Panc1 (cell line): ENCODE data around the gene FHIT. TPM values are rescaled to one million over a fixed set of nuclear protein-coding genes. Genes with fewer than 3 reads are reported as not detected.

Experiments used
- ATAC-seq: fragments of 200-7000 bp; cut with Tn5 transposase; 2 replicates; pipeline ENCODE4 v1.9.1; 2020; ENCODE audit warnings: mild to moderate bottlenecking, moderate library complexity
- BruUV-seq: library from RNA; stranded (reverse); fragments of 400-500 nt; replicated peaks from 2 replicates; lab custom pipeline; 2021; lab: Mats Ljungman, UMichigan
- CTCF ChIA-PET: fragments of 300-600 bp; sonication (Branson Sonifier 250); formaldehyde crosslinking; loops from one replicate; lab custom pipeline; 2022; ENCODE audit warnings: antibody characterized with exemption; lab: Charles Lee
- POLR2A ChIA-PET: fragments of 300-600 bp; sonication (Branson Sonifier 250); formaldehyde crosslinking; loops from one replicate; lab custom pipeline; 2022; ENCODE audit warnings: antibody characterized with exemption; lab: Charles Lee
- DNase-seq: peaks from one replicate; pipeline ENCODE4 v3.0.0-alpha.2; 2010; ENCODE audit warnings: low read depth, low spot score
- H3K27ac ChIP-seq: 2 replicates; pipeline ENCODE4 v1.5.1; 2011; ENCODE audit warnings: mild to moderate bottlenecking, low read length, inconsistent platforms
- H3K27me3 ChIP-seq: fragments of 200-500 bp; sonication (Bioruptor generic); 2 replicates; pipeline ENCODE4 v1.6.0; 2014; ENCODE audit warnings: low read length, inconsistent platforms; ENCODE audit not compliant: control insufficient read depth, insufficient read depth
- H3K36me3 ChIP-seq: fragments of 200-500 bp; sonication (Bioruptor generic); 2 replicates; pipeline ENCODE4 v1.5.1; 2014; ENCODE audit warnings: inconsistent platforms, mild to moderate bottlenecking, low read length, moderate library complexity; ENCODE audit not compliant: control insufficient read depth, insufficient read depth
- H3K4me1 ChIP-seq: 2 replicates; pipeline ENCODE4 v1.5.1; 2011; ENCODE audit warnings: inconsistent platforms, mild to moderate bottlenecking, low read length, moderate library complexity; ENCODE audit not compliant: control insufficient read depth, insufficient read depth
- H3K4me3 ChIP-seq, 2 experiments: 2 replicates each; pipeline ENCODE4 v1.5.1; 2011 to 2012; ENCODE audit warnings: low read depth in 2 of 2, low read length in 2 of 2, mild to moderate bottlenecking in 2 of 2, inconsistent platforms in 1 of 2, moderate library complexity in 1 of 2
- H3K9me3 ChIP-seq: fragments of 200-500 bp; sonication (Bioruptor generic); 2 replicates; pipeline ENCODE4 v1.5.1; 2014; ENCODE audit warnings: low read depth, mild to moderate bottlenecking, inconsistent platforms, low read length, moderate library complexity; ENCODE audit not compliant: control insufficient read depth, insufficient read depth
- POLR2AphosphoS5 ChIP-seq: IDR thresholded peaks from 2 replicates; pipeline ENCODE4 v1.6.1; 2012; ENCODE audit warnings: mild to moderate bottlenecking, low read depth, low read length, moderate library complexity
- SIN3A ChIP-seq: IDR thresholded peaks from 2 replicates; pipeline ENCODE4 v1.6.1; 2012; ENCODE audit warnings: low read depth, mild to moderate bottlenecking, low read length, moderate library complexity, borderline replicate concordance; ENCODE audit not compliant: insufficient read depth
- TCF7L2 ChIP-seq: IDR thresholded peaks from 2 replicates; pipeline ENCODE4 v1.6.1; 2011; ENCODE audit warnings: mild to moderate bottlenecking, low read depth, low read length, inconsistent platforms
- in situ Hi-C: cut with HindIII; loops from 2 replicates; pipeline ENCODE4 v1.10.0; 2016; ENCODE audit warnings: low sequenced_read_pairs, low pct_unique_long_range_greater_than_20kb
- intact Hi-C: fragments of 100-400 bp; cut with micrococcal nuclease; formaldehyde crosslinking; loops from one replicate; pipeline ENCODE4 v1.10.0; 2022; ENCODE audit not compliant: unreplicated experiment
- total RNA-seq: library from RNA; stranded (reverse); gene quantifications from one replicate; pipeline ENCODE4 v1.2.1, GENCODE V29; 2021; ENCODE audit not compliant: unreplicated experiment
- TF ChIP-seq, protein P1 (sequence below), 2 experiments: IDR thresholded peaks; 2 replicates each; pipeline ENCODE4 v1.6.1; 2011 to 2012; ENCODE audit warnings: low read depth in 2 of 2, control low read depth in 1 of 2, low read length in 1 of 2, mild to moderate bottlenecking in 1 of 2, moderate library complexity in 1 of 2; ENCODE audit not compliant: insufficient read depth in 1 of 2
- TF ChIP-seq, protein P2 (sequence below): fragments of 450-650 bp; IDR thresholded peaks from 2 replicates; pipeline ENCODE4 v1.5.1; 2017; ENCODE audit warnings: mild to moderate bottlenecking

Gene FHIT
- total RNA-seq, 1 experiment from 2014 or later, result 2.2 TPM

DNA sequence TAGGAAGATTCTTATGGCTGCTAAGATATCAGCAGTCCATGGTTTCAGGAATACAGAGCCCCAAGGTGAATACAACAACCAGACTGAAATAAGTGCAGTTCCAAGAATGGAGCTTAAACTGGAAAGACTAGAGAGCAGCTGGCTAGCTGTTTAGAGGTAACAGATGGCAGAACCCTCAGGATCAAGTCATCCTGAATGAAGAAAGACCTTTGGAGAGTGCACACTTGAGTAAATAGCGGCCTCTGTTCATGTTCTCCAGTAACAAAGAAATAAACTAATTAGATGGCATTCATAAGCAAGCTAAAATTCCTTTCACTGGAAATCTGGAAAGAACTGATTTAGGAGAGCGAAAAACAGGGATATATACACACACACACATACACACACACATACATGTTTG lies 968.4 kb downstream of the FHIT start:
- intact Hi-C loops (no loop called here), in situ Hi-C loops (no loop called here)
- no peak overlapping the region for H3K4me3 ChIP-seq
- no TSS peak for BruUV-seq
- H3K36me3 ChIP-seq, result no peaks in the 10 kb centered on the region
- no peaks in the 10 kb centered on the region for H3K4me1 ChIP-seq
- H3K27ac ChIP-seq, result no peak overlapping the region
- ATAC-seq, result no peak
- CTCF ChIA-PET, result no interaction called here
- no peak for DNase-seq
- H3K9me3 ChIP-seq, result no peaks in the 10 kb centered on the region
- H3K27me3 ChIP-seq, result no peaks in the 10 kb centered on the region
- POLR2A ChIA-PET, result no interaction called here
- TF ChIP-seq, protein P1, sequence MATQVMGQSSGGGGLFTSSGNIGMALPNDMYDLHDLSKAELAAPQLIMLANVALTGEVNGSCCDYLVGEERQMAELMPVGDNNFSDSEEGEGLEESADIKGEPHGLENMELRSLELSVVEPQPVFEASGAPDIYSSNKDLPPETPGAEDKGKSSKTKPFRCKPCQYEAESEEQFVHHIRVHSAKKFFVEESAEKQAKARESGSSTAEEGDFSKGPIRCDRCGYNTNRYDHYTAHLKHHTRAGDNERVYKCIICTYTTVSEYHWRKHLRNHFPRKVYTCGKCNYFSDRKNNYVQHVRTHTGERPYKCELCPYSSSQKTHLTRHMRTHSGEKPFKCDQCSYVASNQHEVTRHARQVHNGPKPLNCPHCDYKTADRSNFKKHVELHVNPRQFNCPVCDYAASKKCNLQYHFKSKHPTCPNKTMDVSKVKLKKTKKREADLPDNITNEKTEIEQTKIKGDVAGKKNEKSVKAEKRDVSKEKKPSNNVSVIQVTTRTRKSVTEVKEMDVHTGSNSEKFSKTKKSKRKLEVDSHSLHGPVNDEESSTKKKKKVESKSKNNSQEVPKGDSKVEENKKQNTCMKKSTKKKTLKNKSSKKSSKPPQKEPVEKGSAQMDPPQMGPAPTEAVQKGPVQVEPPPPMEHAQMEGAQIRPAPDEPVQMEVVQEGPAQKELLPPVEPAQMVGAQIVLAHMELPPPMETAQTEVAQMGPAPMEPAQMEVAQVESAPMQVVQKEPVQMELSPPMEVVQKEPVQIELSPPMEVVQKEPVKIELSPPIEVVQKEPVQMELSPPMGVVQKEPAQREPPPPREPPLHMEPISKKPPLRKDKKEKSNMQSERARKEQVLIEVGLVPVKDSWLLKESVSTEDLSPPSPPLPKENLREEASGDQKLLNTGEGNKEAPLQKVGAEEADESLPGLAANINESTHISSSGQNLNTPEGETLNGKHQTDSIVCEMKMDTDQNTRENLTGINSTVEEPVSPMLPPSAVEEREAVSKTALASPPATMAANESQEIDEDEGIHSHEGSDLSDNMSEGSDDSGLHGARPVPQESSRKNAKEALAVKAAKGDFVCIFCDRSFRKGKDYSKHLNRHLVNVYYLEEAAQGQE (IDR thresholded peaks at IDR 0.05; ENCODE audit: insufficient read depth in 1 of 2, low read depth in 2 of 2, low read length in 1 of 2), result no peak
- TF ChIP-seq, protein P2, sequence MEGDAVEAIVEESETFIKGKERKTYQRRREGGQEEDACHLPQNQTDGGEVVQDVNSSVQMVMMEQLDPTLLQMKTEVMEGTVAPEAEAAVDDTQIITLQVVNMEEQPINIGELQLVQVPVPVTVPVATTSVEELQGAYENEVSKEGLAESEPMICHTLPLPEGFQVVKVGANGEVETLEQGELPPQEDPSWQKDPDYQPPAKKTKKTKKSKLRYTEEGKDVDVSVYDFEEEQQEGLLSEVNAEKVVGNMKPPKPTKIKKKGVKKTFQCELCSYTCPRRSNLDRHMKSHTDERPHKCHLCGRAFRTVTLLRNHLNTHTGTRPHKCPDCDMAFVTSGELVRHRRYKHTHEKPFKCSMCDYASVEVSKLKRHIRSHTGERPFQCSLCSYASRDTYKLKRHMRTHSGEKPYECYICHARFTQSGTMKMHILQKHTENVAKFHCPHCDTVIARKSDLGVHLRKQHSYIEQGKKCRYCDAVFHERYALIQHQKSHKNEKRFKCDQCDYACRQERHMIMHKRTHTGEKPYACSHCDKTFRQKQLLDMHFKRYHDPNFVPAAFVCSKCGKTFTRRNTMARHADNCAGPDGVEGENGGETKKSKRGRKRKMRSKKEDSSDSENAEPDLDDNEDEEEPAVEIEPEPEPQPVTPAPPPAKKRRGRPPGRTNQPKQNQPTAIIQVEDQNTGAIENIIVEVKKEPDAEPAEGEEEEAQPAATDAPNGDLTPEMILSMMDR, result no peak

DNA sequence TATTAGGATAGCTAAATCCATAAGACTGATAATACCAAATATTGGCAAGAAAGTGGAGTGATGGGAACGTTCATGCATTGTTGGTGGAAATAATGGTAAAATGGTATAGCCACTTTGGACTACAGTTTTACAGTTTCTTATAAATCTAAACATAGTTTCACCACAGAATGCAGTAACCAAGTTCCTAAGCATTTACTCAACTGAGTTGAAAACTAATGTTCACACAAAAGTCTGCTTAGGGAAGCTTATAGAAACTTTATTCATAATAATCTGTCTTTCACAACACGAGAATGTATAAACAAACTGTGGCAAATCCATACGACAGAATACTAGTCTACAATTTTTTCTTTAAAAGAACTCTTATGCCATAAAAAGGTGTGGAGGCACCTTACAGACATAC lies 969.3 kb downstream of the FHIT start:
- TF ChIP-seq SIN3A (no peak), TCF7L2 (no peak), POLR2AphosphoS5 (no peak)
- TF ChIP-seq, protein P1 (IDR thresholded peaks at IDR 0.05; ENCODE audit: insufficient read depth in 1 of 2, low read depth in 2 of 2, low read length in 1 of 2), result no peak
- TF ChIP-seq, protein P2, result no peak
- BruUV-seq, result no TSS peak
- in situ Hi-C loops (no loop called here), intact Hi-C loops (no loop called here)
- Histone ChIP-seq H3K4me1 (no peaks in the 10 kb centered on the region), H3K27me3 (no peaks in the 10 kb centered on the region), H3K27ac (no peak overlapping the region), H3K9me3 (no peaks in the 10 kb centered on the region), H3K36me3 (no peaks in the 10 kb centered on the region), H3K4me3 (no peak overlapping the region)
- DNase-seq, result no peak
- no peak for ATAC-seq
- ChIA-PET POLR2A (no interaction called here), CTCF (no interaction called here)
